ENCODE measurements around the gene TSC22D3. TPM values are rescaled to one million over a fixed set of nuclear protein-coding genes. Genes with fewer than 3 reads are reported as not detected.
A peak's percentile ranks its signal among the peaks of the same experiment; 100 is the strongest.
"Not testable (repeated sequence)": the region's sequence is repeated elsewhere in the genome, so short reads cannot be mapped to it uniquely, and the experiment has no call there.

The TSC22D3 gene
- total RNA-seq, 1 donor from 2014 or later: 66.4 TPM

DNA sequence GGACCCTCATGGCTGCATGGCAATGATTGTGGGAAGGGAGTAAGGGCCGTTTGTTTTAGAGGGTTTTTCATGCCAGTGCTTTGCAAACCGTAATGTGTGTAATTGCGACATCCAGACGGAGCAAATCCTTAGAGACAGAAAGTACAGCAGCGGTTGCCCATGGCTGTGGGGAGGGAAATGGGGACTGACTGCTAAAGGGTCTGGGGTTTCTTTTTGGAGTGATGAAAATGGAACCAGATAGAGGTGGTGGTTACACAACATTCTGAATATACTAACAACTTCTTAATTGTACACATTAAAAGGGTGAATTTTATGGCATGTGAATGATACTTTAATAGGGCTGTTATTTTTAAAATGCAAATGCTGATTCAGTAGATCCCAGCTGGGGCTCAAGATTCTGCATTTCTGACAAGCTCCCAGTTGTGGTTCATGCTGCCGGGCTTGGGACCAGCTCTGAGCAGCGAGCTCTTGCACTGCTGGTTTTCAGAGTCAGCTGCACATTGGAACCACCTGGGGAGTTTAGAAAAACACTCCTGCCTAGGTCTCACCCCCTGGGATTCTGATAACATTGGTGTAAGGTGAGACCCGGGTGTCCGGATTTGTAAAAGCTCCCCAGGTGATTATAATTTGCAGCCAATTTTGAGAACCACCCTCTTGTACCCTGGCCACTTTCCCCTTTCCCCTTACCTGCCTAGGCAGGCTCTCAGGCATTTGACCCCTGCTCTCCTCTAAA, 99.6 kb downstream of the TSC22D3 start:
- intact Hi-C loops (cut with DNase I): loop anchor here (5.0 kb wide), 1 partner anchor 36 kb away; no protein-coding TSS in a partner anchor
- ATAC-seq (ENCODE audit: poor library complexity) (peak; percentile 25), DNase-seq (peak; percentile 40)

DNA sequence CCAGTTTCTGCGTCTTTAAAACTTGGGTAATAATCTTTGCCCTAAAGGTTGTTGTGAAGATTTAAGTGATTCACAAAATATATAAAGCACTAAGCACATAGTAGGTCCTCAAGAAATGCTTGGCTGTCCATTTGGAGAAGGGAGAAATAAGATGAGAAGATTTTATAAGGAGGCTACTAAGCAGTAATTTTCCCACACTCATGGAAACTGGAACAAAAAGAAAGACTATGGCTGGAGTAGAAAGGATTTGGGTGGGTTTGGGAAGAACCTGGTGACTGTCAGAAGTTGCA, 100.3 kb downstream of the TSC22D3 start:
- intact Hi-C loops (cut with DNase I): loop anchor here (5.0 kb wide), 1 partner anchor 37 kb away; no protein-coding TSS in a partner anchor
- no peak for DNase-seq
- ATAC-seq (ENCODE audit: poor library complexity): no peak

DNA sequence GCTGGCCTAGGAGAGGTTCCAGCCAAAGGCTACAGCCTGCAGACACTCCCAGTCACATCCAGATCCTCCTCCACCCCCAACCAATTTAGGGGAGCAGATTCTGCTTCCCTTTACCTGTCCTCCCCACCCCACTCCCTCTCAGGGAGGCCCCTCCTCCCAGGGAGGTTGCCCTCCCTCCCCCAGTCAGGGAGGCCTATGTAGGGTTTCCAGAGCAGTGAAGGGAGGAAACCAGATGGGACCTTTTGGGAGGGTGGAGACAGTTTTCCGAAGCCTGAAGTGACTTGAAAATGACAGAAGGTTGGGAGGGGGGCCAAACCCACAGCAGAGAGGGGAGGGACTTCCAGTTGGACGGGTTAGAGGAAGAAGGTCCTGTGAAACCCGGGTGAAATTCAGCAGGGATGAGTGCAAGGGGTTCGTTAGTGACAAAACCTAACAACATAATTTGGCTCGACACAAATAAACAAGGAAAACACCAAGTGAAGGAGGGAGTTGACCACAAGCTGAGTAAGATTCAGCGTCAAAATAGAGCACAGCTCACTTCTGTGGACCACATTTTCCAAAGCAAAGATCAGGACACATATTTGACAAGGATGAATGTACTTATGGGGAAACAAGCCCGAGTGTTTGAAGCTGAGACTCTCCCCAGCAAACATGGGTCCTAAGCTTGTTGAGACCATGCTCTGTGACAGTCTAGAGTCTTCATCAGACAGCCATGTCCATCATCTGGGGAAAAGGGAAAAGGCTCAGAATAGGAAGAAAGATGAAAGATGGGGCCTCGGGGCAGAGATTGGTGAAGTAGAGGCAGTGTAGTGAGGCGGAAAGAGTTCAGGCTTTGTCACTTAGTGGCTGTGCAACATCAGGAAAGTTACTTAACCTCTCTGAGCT, 100.9 kb downstream of the TSC22D3 start:
- ATAC-seq (ENCODE audit: poor library complexity) (peak; percentile 44), DNase-seq (peak; percentile 70)
- intact Hi-C loops (cut with DNase I): loop anchor here (5.0 kb wide), 2 partner anchors 38 to 103 kb away; partner anchors contain the start of genes NCBP2L and TSC22D3

DNA sequence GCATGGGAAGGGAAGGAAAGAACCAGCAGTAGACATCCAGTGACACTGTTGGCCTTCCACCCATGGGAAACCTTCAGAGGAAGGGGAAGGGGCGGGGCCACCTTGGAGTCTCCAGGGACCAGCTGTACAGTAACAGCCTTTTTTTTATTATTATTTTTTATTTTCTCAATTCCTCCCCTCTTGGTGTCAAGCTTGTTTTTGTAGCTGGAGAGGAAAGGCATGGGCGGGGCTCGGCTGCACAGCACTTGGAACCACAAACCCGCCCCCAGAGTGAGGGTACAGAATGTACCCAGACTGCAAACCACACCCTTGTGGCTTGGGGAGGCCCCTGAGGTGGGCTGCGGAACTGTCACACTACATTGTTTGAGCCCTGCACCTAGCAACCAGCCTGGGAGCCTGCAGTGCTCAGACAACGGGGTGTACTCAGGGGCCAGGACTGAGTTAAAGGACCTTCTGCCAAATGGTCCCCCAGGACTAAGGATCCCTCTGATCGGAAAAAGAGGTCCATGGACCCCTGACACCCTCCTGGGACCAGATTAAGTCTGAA, 101.6 kb downstream of the TSC22D3 start:
- ATAC-seq (ENCODE audit: poor library complexity) (peak; percentile 61), DNase-seq (peak; percentile 91)
- intact Hi-C loops (cut with DNase I): loop anchor here (5.0 kb wide), 1 partner anchor 103 kb away; the partner anchor contains the start of genes NCBP2L and TSC22D3

DNA sequence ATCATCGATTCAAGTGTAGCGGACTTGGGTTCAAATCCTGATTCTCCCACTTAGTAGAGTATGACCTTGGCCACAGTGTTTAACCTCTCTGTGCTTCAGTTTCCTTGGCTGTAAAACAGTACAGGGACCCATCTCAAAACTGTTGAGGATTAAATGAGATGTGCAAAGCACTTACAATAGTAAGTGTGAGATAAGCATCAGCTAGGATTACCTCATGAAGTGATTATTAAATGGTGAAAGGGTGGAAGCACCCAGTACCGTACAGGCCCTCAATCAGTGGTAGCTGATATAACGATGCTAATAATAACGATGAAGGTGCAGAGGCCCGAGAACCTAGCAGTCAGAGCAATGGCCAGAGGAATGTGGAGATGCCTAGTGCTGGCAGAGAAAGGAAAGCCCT, 102.2 kb downstream of the TSC22D3 start:
- intact Hi-C loops (cut with DNase I): loop anchor here (5.0 kb wide), 1 partner anchor 104 kb away; the partner anchor contains the start of genes NCBP2L and TSC22D3
- no peak for DNase-seq
- no peak for ATAC-seq (ENCODE audit: poor library complexity)

DNA sequence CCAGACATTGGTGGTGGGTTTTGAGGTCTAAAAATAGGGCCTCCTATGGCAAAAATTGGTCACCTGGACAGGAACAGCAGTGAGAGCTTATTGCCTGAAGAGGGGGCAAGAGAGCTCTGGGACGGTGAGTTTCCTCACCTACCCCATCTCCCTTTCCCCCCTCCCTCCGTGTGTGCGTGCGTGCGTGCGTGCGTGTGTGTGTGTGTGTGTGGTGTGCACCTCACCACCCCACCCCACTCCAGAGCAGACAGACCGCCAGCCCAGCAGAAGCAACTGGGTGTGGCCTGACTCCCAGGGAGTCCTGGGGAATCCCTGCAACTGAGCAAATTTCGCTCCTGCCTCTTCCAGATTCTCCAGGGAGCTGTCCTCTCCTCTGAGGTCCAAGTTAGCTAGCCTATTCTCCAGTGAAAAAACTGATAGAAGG, 102.6 kb downstream of the TSC22D3 start:
- intact Hi-C loops (cut with DNase I): loop anchor here (5.0 kb wide), 1 partner anchor 104 kb away; the partner anchor contains the start of genes NCBP2L and TSC22D3
- ATAC-seq (ENCODE audit: poor library complexity) (peak; percentile 44), DNase-seq (peak; percentile 80)

DNA sequence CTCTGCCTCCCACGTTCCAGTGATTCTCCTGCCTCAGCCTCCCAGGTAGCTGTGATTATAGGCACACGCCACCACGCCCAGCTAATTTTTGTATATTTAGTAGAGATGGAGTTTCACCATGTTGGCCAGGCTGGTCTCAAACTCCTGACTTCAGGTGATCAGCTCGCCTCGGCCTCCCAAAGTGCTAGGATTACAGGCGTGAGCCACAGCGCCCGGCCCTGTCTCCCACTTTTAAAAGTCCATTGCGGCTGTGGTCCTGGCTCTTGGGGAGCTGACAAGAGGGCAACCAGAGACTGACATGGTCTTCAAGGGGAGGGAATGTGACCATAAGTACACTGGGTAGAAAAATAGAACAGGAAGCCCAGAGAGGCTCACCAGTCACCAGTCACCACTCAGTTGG, 104.3 kb downstream of the TSC22D3 start:
- not testable (repeated sequence) for ATAC-seq (ENCODE audit: poor library complexity); DNase-seq
- intact Hi-C loops (cut with DNase I): loop anchor here (5.0 kb wide), 1 partner anchor 106 kb away; the partner anchor contains the start of genes NCBP2L and TSC22D3

DNA sequence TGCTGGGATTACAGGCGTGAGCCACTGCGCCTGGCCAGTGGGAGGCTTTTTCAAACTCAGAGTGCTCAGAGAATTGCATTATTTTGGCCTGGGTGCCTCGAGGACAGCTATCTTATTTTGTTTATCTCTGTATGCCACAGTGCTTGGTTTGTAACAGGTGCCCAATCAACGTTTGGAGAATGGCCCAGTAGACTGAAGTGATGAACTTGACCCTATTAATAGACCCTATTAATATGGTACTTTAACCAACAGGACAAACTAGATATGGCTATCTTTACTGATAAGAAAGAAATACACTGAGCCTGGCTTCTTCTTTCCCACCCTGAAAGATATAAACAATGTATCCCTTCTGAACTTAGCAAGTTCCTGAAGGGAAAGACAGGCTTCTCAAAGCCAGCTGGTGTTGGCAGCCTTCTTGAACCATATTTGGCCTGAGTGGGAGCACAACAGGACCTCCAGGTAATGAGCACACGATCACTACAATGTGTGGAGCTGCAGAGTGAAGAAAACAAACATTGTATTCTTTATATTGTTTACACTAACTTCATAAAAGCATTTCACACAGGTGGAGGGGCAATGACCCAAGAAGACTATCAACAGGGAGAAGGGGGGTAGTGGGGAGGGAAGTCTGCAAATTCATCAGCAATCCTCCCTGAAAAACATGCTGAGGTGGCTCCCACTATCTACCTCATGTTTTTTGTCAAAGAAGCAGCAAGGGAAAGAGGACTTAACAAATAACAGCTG, 105.5 kb downstream of the TSC22D3 start:
- intact Hi-C loops (cut with DNase I): loop anchor here (5.0 kb wide), 1 partner anchor 107 kb away; the partner anchor contains the start of genes NCBP2L and TSC22D3
- no peak for DNase-seq
- ATAC-seq (ENCODE audit: poor library complexity): no peak

DNA sequence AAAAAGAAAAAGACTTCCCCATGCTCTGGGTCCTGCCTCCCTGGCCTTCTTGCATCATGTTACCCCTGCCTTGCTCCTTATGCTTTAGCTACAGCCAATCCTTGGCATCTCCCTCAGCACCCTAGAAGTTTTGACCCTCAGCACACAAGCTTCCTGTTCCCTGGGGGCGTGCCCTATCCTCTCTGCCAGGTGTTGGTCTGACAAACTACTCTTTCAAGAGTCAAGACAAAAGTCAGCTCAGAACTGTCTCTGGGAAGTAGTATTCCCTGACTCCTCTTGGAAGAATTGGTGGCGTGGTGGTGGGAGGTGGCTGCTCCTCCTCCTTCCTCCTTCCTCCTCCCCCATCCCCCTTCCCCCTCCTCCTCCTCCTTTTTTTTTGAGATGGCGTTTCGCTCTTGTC, 106.3 kb downstream of the TSC22D3 start:
- intact Hi-C loops (cut with DNase I): no loop called here
- no peak for DNase-seq
- ATAC-seq (ENCODE audit: poor library complexity): no peak

DNA sequence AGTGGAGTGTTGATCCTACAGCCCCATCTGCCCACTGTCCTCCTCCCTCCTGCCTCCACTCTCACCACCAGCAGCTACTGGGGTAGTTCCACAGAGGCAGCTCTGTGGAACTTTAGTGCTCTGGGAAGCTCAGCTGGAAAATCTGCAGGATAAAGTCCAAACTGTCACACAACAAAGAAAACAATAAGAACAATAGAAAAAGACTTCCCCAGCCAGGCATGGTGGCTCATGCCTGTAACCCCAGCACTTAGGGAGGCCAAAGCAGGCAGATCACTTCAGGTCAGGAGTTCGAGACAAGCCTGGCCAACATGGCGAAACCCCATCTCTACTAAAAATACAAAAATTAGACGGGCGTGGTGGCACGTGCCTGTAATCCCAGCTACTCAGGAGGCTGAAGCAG, 106.9 kb downstream of the TSC22D3 start:
- DNase-seq; ATAC-seq (ENCODE audit: poor library complexity); intact Hi-C loops (cut with DNase I): not testable (repeated sequence)

DNA sequence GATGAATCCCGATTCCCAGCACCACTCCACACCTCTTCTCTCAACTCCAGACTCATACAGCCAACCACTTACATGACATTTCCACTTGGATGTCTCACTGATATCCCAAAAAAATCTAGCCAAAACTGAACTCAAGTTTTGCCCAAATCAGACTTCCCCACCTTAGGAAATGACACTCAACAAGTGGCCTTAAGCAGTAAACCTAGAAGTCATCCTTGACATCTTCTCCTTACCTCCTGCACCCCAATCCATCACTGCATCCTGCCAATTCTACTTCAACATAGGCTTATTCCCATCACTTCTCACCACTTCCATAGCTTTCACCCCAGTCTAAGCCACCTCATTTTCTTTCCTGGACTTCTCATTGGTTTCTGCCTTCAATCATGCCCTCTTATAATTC, 108.2 kb downstream of the TSC22D3 start:
- DNase-seq (no peak), ATAC-seq (ENCODE audit: poor library complexity) (no peak)
- intact Hi-C loops (cut with DNase I): no loop called here

DNA sequence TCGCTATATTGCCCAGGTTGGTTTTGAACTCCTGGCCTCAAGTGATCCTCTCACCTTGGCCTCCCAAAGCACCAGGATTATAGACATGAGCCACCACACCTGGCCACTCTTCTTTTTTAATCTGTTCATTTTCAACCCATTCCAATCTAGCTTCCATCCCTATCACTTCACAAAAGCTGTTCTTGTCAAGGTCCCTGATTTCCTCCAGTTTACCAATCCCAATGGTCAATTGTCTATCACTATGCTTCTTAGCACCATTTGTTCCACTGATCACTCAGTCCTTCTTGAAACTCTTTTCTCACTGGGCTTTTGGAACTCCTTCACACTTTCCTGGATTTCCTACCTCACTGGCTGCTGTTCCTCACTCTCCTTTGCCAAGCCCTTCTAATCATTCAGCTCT, 108.7 kb downstream of the TSC22D3 start:
- ATAC-seq (ENCODE audit: poor library complexity) (no peak), DNase-seq (no peak)
- intact Hi-C loops (cut with DNase I): no loop called here

Other genes with a start within 250 kb of the TSC22D3 start
- gene PRPS1, start 147.3 kb downstream of the TSC22D3 start, total RNA-seq: 20.7 TPM
- gene NCBP2L, start 1.9 kb upstream of the TSC22D3 start, total RNA-seq: not detected
- 6.2 TPM for gene MID2, start 50.1 kb upstream of the TSC22D3 start, total RNA-seq
- not detected for gene TEX13B, start 206.6 kb upstream of the TSC22D3 start, total RNA-seq

Data from Right ventricle myocardium superior (tissue), 1 donor.